Measurements from ENCODE around the gene TWIST2.

Gene TWIST2

GRCh38 chr2:238856713-238857567 is 9.1 kb downstream of the TWIST2 start:
- no peak for DNase-seq (ENCODE audit: low spot score)

GRCh38 chr2:238857959-238858358 is 10.1 kb downstream of the TWIST2 start:
- DNase-seq (ENCODE audit: low spot score), result no peak

- no peak for DNase-seq (ENCODE audit: low spot score)
These were observed 11.9 kb downstream of the TWIST2 start for GRCh38 chr2:238859636-238860347.

DNA sequence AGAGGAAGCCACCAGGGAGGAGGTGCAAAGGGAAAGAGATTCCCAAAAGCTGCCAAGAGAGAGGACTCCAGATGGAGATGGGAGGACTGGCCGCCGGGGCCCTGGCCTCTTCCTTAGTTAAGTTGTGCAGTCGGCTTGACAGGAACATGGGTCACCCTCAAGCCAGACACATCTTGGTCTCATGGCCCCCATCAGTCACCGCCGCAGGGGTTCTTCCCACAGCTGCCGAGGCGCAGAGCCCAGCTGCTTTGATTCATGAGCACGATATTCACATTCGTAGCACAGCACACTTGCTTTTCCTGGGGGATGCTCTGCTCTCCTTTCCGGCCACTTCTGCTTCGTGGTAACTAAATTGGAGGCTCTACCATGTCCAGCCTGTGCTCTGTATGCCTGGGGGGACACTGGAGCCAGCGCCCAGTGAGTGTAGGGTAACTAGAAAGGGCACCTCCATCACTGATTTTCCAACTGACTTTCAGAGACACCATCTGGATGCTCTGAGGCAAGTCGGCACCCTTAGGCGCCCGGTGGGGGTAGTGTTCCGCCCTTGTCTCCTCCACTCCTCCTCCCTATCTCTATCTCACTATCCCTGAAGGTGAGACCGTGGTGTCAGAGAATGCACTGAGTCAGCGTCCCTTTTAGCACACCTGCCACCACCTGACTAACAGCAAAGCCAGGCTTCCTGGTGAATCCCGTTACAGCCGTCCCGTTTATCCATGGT is 13.3 kb downstream of the TWIST2 start:
- DNase-seq (ENCODE audit: low spot score), result no peak

DNA sequence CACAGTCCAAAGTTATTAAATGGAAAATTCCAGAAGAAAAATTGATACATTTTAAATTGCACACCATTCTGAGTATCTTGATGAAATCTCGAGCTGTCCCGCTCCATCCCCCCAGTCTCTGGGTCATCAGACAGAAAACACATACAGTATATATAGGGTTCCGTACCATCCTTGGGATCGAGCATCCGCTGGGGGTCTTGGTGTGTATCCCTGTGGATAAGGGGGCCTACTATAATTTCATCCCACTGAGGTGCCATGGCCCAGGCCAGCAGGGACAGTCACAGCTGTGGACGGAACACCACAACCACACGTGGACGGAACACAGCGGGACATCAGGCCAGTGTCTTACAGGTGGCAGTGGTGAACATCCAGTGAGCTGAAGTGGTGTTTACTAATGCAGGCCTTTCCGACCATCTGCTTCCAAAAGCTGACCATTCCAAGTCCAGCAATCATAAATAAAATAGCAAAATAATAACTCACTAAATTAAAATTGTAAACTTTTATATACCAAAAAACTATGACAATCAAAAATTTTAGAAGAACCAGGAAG is 14.0 kb downstream of the TWIST2 start:
- no peak for DNase-seq (ENCODE audit: low spot score)

DNA sequence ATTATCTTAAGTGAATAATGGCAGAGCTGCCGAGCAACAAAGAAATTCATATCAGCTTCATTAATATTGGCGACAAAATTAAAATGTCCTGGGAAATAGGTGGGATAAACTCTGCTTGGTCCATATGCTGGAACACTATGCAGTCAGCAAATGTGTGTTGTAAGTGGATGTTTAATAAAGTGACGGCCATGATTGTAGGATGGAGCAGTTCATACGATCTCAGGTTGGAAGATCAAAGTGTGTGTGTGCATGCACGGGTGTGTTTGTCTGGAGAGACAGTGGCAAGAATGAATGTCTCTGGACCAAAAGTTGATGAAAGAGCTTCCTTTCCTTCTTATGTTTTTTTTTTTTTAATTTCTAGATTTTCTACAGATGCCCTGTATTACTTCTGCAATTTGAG is 14.8 kb downstream of the TWIST2 start:
- DNase-seq (ENCODE audit: low spot score), result no peak

- peak; percentile 53 for DNase-seq (ENCODE audit: low spot score)
These were observed 15.3 kb downstream of the TWIST2 start for GRCh38 chr2:238863231-238863630.

DNA sequence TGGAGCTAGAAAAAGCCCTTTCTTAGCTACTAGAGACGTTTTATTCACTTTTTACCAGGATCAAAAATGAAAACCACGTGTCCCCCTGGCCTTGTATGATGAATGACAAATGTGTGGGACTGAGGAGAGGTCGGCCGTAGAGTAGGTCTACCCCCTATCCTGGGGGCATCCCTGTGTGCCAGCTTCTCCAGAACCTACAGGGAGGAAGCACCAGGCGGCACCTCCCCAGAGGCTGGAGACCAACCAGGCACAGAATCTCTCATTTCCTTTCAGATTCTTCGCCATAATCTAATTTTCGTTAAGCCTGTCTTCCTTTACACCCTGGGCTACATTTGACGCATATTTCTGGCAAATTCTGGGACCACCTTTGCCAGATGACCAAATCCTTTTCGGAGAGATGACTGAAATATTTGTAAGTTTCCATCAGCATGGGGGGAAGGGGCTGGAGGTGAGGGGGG is 15.9 kb downstream of the TWIST2 start:
- no peak for DNase-seq (ENCODE audit: low spot score)

DNA sequence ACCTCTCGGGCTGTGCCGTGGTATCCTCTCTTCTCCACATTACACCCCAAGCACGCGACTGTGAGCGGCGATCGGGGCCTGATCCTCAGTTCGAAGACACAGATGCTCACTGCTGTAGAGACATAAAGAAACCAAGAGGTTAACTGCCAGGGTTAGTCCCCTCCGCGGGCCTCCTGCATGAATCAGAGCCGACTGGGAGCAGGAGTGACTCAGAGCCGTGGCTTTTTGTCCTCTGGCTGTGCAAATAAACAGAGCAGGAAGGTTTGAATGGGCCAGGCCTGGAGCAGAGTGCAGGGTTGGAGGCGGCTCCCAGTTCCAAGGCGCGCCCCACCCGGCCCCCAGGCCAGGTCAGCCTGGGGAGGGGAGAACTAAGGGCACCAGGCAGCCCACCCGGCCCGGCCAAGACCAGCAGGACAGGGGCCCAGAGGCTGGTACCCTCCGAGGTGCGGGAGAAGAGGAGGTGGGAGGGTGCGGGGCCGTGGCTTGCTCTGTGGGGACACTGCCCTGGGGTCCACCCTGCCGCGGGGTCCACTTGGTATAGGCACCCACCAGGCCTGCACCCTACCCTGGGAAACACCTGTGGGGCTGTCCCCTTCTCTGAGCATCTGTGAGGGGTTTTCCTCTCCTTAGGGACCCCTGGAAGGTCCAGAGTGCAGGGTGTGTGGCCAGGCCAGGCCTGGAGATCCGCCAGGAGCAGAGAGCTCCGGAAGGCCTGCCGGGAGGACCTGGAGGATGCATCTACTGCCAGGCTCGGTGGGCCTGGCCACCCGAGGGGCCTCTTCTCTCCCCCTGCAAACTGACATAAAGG is 16.5 kb downstream of the TWIST2 start:
- peak; percentile 90 for DNase-seq (ENCODE audit: low spot score)

- no peak for DNase-seq (ENCODE audit: low spot score)
These were observed 17.3 kb downstream of the TWIST2 start for GRCh38 chr2:238865015-238865719.

DNA sequence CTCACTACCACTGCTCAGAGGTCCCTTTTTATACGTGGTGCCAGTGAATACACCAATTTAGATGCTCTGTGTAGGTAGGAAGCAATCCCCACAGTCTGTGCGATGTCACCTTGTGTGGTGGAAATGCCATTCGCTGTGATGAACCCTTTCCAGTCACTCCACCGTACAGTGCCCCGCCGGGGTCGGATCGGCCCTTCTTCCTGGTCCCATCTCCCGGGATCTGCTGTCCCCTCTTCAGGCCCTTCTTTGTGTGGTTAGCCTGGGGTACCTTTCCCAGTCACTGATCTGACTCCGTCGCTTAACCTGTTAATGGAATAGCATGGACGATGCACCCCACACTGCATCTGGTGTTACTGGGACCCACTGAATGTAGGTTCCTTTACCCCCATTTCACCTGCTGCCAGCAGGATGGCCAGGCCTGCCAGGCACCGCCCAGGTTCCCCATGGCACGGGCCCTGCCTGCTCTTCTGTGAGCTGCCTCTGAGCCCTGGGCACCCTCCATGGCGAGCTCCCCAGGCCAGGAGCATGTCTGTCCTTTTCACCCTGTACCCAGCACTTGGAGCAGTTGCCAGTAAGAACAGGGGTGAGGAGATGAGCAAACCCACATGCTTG is 18.0 kb downstream of the TWIST2 start:
- DNase-seq (ENCODE audit: low spot score), result no peak

DNA sequence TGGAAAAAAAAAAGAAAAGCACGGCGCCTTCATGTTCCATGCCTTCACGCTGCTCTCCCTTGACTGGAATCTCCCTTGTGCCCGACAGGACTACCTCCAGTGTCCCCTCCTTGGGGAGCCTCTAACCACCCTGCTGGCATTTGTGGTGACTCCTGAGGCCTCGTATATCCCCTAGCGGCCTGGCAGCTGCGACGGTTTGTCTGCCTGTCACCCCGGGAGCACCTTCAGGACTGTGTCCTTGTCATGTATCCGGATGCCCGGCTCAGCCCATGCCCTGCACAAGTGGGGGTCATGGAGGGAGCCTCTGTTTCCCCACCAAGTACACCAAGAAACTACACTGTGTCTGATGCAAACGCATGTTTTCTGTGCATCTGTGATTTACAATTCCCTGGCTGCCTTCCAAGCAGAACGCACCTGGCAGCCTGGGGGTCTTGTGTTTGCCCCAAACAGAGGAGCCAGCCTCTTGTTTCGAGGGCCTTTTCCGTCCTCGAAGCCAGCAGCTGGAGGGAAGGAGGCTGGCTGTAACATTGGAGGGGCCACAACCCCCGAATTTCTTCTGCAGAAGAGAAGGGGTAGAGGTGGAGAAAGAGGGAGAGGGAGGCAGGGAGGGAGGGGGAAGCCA is 18.9 kb downstream of the TWIST2 start:
- DNase-seq (ENCODE audit: low spot score), result no peak

DNA sequence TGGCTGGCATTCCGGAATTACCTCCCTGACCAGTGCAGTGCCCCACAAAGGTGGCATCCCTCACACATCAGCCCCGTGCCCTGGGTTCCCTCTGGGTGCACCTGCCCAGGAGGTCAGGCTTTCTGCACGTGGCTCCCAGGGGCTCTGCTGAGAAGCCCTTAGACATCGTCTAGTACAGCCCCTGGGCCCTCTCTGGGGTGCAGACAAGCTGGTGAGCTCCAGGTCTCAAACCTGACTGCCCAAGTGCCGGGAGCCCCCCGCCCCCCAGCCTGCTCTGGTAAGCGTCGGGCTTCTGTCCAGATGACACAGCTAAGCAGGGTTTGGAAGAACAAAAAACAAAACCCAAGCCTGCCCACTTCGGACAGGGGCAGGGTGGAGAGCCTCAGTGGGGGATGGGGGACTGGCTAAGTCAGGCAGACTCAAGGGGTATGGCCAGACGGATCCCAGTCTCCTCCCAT is 20.2 kb downstream of the TWIST2 start:
- DNase-seq (ENCODE audit: low spot score), result peak; percentile 62

DNA sequence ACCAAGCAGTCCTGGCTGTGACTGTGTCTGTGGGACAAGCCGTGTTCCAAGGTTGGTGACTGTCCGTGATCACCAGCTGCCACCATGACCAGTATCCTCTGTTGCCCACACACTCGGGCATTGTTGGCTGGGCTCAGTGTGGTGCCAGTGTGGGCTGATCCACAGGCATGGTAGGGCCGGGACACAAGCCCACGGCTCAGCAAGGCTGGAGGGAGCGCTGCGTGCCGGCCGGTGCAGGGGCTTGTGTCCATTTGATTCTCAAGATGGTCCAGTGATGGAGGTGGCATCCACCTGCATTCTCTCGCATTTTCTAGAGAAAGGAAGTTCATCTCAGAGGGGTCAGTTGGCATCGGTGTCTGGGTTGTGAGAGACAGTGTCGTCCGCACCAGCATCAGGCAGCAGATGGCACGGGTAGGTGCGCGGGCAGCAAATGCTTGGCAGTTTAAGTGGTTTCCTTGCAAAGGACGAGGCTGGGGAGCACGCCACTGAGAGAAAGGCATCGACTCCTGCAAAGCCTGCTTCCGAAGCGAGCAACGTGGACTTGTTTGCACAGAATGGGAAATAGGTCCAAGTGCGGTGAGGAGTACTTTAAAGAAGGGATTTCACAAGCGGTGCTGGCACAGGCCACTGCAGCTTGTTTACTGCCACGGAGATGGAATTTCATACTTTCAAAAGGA is 20.9 kb downstream of the TWIST2 start:
- DNase-seq (ENCODE audit: low spot score), result peak; percentile 60

DNA sequence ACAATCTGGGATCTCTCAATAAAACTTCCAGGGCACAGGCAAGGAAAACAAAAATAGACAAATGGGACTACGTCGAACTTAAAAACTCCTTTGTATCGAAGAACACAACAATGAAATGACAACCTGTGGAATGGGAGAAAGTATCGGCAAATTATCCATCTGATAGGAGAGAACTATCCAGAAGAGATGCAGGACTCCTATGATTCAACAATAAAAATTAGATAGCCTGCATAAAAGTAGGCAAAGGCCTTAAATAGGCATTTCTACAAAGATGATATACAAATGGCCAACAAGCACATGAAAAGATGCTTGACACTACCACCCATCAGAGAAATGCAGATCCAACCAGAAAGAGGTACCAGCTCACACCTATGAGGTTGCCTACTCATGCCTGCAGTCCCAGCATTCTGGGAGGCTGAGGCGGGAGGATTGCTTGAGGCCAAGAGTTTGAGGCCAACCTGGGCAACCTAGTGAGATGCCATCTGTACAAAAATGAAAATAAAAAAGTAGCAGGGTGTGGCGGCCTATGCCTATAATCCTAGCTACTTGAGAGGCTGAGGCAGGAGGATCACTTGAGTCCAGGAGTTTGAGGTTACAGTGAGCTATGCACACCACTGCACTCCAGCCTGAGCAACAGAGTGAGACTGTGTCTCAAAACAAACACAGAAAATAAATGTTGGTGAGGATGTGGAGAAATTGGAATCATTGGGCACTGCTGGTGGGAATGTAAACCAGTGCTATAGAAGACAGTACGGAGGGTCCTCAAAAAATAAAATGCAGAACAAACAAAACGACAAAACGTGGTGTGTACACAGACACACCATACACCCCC is 21.6 kb downstream of the TWIST2 start:
- DNase-seq (ENCODE audit: low spot score), result no peak

- no peak for DNase-seq (ENCODE audit: low spot score)
These were observed 22.4 kb downstream of the TWIST2 start for GRCh38 chr2:238870261-238870660.

DNA sequence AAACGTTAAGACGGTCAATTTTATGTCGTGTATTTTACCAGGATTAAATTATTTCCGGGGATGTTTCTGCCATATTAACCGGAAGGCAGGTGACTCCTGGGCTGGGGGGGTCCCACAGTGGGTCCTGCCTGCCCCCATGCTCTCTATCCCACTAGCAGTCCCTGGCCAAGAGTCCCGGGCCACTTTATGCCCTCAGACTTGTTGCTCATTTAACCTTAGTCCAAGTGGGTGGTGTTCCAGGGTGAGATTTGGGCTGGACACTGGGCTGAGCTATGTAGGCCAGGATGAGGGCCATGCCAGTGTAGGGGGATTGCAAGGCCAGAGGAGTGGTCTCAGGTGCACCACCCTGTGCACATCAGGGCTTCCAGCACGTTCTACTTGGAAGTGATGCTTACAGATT is 24.1 kb downstream of the TWIST2 start:
- no peak for DNase-seq (ENCODE audit: low spot score)

- DNase-seq (ENCODE audit: low spot score), result no peak
These were observed 24.9 kb downstream of the TWIST2 start for GRCh38 chr2:238872628-238873380.

Measured in AG20443 (cell line).